ENCODE measurements around the gene TTYH3.

The TTYH3 gene

DNA sequence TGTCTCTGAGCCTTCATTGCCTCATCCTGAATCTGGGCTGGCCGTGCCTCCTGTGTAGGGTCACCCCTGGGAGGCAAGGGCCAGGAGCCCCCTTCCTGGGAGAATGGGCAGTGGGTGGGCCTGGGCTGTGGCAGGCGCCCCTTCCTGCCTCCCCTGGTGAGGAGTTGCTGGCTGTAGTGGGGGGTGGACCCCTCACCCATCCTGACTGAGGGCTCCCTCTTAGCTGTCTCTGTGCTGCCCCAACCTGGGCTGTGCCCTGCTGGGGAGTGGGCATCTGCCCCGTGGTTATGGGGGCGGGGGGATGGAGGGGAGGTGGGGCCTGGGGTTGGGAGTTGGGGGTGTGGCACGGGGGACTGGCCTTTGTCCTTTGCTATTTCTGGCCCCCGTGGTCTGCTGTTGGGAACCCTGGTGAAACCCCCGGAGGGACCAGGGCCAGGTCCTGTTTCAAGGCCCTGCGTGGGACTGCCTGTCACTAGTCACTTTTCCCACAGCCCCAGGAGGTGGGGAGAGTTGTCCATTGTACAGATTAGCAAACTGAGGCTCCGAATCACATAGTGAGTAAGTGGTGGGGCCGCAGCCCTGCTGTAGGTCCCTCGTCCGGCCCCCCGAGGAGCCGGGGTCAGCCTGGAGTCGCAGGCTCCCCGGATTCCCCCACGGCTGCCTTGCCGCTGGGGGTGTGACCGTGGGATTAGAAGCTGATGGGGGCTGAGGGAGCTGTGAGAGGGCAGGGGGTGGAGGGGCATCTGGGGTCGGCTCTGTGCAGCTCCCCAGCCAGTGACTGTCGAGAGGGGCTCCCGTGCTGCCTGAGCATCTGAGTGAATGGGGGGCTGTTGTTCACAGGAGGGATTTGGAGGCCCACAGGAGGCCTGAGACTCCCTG, 2.7 kb downstream of the TTYH3 start:
- Mint-ChIP-seq H3K9me3 (ENCODE audit: low read depth) (no peaks in the 10 kb centered on the region), H3K4me3 (peak overlapping the region; percentile 91), H3K27me3 (no peaks in the 10 kb centered on the region), H3K36me3 (no peaks in the 10 kb centered on the region), H3K4me1 (ENCODE audit: low read depth) (peaks cover 15% of the 10 kb centered on the region), H3K27ac (no peak overlapping the region)

GRCh38 chr7:2635148-2635668, 3.4 kb downstream of the TTYH3 start:
- no peak overlapping the region for H3K27ac Mint-ChIP-seq
- H3K27me3 Mint-ChIP-seq, result no peaks in the 10 kb centered on the region
- H3K9me3 Mint-ChIP-seq (ENCODE audit: low read depth), result no peaks in the 10 kb centered on the region
- H3K4me1 Mint-ChIP-seq (ENCODE audit: low read depth), result peaks cover 15% of the 10 kb centered on the region
- no peak overlapping the region for H3K4me3 Mint-ChIP-seq
- no peaks in the 10 kb centered on the region for H3K36me3 Mint-ChIP-seq

GRCh38 chr7:2635810-2636701, 4.3 kb downstream of the TTYH3 start:
- no peaks in the 10 kb centered on the region for H3K9me3 Mint-ChIP-seq (ENCODE audit: low read depth)
- peak overlapping the region; percentile 10 for H3K27ac Mint-ChIP-seq
- peaks cover 14% of the 10 kb centered on the region for H3K4me1 Mint-ChIP-seq (ENCODE audit: low read depth)

GRCh38 chr7:2637066-2637471, 5.3 kb downstream of the TTYH3 start:
- H3K27ac Mint-ChIP-seq, result no peak overlapping the region
- H3K4me3 Mint-ChIP-seq, result no peak overlapping the region
- no peaks in the 10 kb centered on the region for H3K27me3 Mint-ChIP-seq
- peaks cover 12% of the 10 kb centered on the region for H3K4me1 Mint-ChIP-seq (ENCODE audit: low read depth)
- no peaks in the 10 kb centered on the region for H3K9me3 Mint-ChIP-seq (ENCODE audit: low read depth)
- H3K36me3 Mint-ChIP-seq, result no peaks in the 10 kb centered on the region

More at GRCh38 chr7:2635810-2636701, 4.3 kb downstream of the TTYH3 start:
- Mint-ChIP-seq H3K36me3 (no peaks in the 10 kb centered on the region), H3K27me3 (no peaks in the 10 kb centered on the region), H3K4me3 (no peak overlapping the region)

DNA sequence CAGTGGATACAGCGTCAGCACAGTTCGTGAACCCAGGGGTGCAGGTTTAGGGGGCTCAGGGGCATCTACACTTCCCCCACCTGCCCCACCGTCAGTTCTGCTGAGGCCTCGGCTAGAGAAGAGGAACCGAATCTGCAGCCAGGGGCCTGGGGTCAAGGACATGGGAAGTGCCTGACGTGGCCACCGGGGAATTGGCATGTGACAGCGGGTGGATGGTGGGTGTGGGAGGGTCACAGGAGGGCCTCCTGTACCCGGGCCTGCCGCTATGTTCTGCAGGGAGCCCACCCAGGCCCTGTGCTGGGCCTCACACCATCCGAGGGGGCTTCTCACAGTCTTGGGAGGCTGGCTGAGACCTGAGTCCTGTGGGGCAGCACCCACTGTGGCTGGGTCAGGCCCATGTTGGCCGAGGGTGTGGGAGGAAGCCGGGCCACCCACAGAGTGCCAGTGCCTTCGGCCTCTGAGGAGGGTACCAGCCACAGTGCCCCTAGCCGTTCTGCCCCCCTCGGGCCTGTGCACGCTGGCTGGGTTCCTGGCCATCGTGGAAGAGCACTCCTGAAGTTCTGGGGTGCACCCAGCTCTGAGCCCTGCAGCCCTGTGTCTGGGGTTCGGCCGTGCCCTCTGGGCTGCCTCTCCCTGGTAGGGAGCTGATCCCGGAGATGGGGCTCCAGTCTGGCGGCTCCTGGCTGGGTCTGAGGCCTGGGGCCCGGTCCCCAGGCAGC, 5.9 kb downstream of the TTYH3 start:
- H3K9me3 Mint-ChIP-seq (ENCODE audit: low read depth), result no peaks in the 10 kb centered on the region
- no peak overlapping the region for H3K4me3 Mint-ChIP-seq

DNA sequence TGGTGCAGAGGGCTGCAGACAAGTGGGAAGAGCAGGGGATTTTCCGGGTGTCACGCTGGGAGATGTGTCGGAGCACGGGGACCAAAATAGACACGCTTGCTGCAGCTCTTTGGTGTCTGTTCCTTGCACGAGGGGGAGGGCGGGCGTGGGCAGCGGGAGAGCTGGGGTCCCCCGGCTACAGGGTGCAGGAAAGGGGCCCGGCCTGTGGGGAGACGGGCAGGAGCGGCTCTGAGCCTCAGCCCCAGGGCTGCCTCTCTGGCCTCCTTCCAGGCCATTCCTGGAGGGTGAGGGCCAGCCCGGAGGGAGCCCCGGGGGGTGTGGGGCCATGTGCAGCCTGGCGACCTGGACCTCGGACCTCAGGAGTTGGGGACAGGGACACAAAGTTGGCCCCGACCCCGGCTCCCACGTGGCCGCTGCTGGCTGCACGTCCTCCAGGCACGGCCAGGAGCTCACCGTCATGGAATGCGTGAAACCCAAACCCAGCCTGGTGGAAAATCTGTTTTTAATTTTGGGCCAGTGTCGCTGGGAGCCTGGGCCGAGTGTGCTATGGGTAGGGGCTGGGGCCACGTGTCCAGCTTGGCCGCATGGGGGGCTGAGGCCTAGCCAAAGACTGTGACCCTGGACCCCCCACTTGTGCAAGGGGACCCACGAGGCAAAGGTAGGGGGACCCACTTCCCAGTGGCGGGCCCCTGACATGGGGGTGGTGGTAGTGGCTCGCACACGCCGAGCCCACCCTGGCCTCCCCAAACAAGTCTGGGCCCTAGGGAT, 6.6 kb downstream of the TTYH3 start:
- Mint-ChIP-seq H3K4me1 (ENCODE audit: low read depth) (peaks cover 8% of the 10 kb centered on the region), H3K4me3 (no peak overlapping the region), H3K9me3 (ENCODE audit: low read depth) (no peaks in the 10 kb centered on the region), H3K27ac (no peak overlapping the region), H3K36me3 (no peaks in the 10 kb centered on the region), H3K27me3 (no peaks in the 10 kb centered on the region)

More for the DNA sequence above, 5.9 kb downstream of the TTYH3 start:
- H3K27me3 Mint-ChIP-seq, result no peaks in the 10 kb centered on the region
- no peaks in the 10 kb centered on the region for H3K36me3 Mint-ChIP-seq
- H3K4me1 Mint-ChIP-seq (ENCODE audit: low read depth), result peaks cover 10% of the 10 kb centered on the region
- H3K27ac Mint-ChIP-seq, result no peak overlapping the region

- Mint-ChIP-seq H3K4me1 (ENCODE audit: low read depth) (peaks cover 6% of the 10 kb centered on the region), H3K27me3 (no peaks in the 10 kb centered on the region)
Observed at GRCh38 chr7:2639181-2639681, 7.4 kb downstream of the TTYH3 start.

GRCh38 chr7:2639695-2640481, 8.1 kb downstream of the TTYH3 start:
- no peaks in the 10 kb centered on the region for H3K36me3 Mint-ChIP-seq
- H3K4me3 Mint-ChIP-seq, result no peak overlapping the region
- H3K27me3 Mint-ChIP-seq, result no peaks in the 10 kb centered on the region
- no peaks in the 10 kb centered on the region for H3K9me3 Mint-ChIP-seq (ENCODE audit: low read depth)
- H3K27ac Mint-ChIP-seq, result no peak overlapping the region
- peaks cover 12% of the 10 kb centered on the region for H3K4me1 Mint-ChIP-seq (ENCODE audit: low read depth)

More at GRCh38 chr7:2639181-2639681, 7.4 kb downstream of the TTYH3 start:
- Mint-ChIP-seq H3K27ac (no peak overlapping the region), H3K9me3 (ENCODE audit: low read depth) (no peaks in the 10 kb centered on the region), H3K4me3 (no peak overlapping the region), H3K36me3 (no peaks in the 10 kb centered on the region)

GRCh38 chr7:2640482-2640830, 8.7 kb downstream of the TTYH3 start:
- no peak overlapping the region for H3K27ac Mint-ChIP-seq
- H3K36me3 Mint-ChIP-seq, result no peaks in the 10 kb centered on the region
- no peaks in the 10 kb centered on the region for H3K27me3 Mint-ChIP-seq
- no peaks in the 10 kb centered on the region for H3K9me3 Mint-ChIP-seq (ENCODE audit: low read depth)
- peaks cover 17% of the 10 kb centered on the region for H3K4me1 Mint-ChIP-seq (ENCODE audit: low read depth)
- H3K4me3 Mint-ChIP-seq, result no peak overlapping the region

DNA sequence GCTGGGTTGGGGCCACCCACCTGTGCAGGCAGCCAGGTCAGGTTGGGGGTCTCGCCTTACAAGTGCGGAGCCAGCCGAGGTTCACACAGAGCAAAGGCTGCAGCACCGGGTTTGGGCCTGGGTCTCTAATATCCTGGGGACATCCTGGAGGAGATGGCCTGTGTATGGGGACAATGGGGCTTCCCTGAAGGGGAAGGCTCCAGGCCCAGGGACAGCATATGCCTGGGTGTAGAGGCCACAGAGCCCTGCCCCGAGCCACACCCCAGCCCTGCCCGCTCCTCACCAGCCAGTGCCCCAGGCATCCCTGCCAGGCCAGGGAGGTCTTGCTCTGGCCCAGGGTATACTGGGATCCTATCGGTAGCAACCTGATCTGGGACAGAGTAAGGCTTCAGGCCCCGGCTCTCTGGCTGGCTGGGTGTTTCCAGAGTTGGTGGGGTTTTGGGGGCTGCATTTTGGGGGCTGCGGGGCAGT, 9.1 kb downstream of the TTYH3 start:
- no peaks in the 10 kb centered on the region for H3K36me3 Mint-ChIP-seq
- H3K4me3 Mint-ChIP-seq, result no peak overlapping the region
- H3K4me1 Mint-ChIP-seq (ENCODE audit: low read depth), result peaks cover 21% of the 10 kb centered on the region
- H3K27me3 Mint-ChIP-seq, result no peaks in the 10 kb centered on the region
- H3K27ac Mint-ChIP-seq, result no peak overlapping the region
- no peaks in the 10 kb centered on the region for H3K9me3 Mint-ChIP-seq (ENCODE audit: low read depth)

DNA sequence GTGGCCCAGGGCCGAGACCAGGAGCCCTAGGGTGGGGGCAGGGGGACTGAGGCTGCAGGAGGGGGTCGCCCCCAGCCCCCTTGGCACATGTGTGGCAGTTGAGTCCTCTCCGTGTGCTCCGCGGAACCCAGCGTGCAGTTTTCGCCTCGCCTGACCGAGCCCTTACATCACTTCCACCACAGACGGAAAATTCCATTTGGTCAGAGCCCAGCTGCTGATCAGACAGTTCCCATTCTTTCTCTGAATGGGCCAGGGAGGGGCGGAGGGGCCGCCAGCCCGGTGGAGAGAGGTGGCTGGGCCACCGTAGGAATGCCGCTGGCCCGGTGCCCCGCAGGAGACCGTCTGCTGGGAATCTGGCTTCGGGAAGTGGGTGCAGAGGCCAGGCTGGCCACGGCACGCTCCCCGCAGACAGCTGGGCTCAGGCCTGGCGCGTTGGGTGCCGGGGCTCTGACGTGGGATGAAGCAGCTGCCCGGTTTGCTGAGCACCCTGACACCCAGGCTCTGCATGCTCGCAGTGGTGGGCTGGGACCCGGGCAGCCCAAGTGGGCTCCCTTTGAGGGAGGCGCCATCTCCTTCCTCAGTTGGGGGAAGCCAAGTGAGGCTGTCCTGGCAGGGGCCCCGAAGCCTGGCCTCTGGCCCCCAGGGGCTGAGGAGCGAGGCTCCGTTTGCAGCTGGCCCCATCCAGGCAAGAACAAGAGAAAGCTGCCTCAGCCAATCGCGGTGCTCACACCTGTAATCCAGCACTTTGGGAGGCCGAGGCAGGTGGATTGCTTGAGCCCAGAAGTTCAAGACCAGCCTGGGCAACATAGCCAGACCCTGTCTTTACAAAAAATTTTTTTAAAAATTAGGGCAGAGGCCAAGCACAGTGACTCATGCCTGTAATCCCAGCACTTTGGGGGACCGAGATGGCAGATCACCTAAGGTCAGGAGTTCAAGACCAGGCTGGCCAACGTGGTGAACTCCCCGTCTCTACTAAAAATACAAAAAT, 9.9 kb downstream of the TTYH3 start:
- H3K4me3 Mint-ChIP-seq, result no peak overlapping the region
- H3K9me3 Mint-ChIP-seq (ENCODE audit: low read depth), result no peaks in the 10 kb centered on the region
- H3K27me3 Mint-ChIP-seq, result no peaks in the 10 kb centered on the region
- no peak overlapping the region for H3K27ac Mint-ChIP-seq
- peaks cover 18% of the 10 kb centered on the region for H3K4me1 Mint-ChIP-seq (ENCODE audit: low read depth)
- no peaks in the 10 kb centered on the region for H3K36me3 Mint-ChIP-seq

- Mint-ChIP-seq H3K27ac (no peak overlapping the region), H3K27me3 (no peaks in the 10 kb centered on the region), H3K9me3 (ENCODE audit: low read depth) (no peaks in the 10 kb centered on the region), H3K36me3 (no peaks in the 10 kb centered on the region), H3K4me1 (ENCODE audit: low read depth) (peaks cover 18% of the 10 kb centered on the region), H3K4me3 (no peak overlapping the region)
Observed at GRCh38 chr7:2643386-2644219, 11.8 kb downstream of the TTYH3 start.
